ENCODE measurements around the gene ABTB1.

DNA sequence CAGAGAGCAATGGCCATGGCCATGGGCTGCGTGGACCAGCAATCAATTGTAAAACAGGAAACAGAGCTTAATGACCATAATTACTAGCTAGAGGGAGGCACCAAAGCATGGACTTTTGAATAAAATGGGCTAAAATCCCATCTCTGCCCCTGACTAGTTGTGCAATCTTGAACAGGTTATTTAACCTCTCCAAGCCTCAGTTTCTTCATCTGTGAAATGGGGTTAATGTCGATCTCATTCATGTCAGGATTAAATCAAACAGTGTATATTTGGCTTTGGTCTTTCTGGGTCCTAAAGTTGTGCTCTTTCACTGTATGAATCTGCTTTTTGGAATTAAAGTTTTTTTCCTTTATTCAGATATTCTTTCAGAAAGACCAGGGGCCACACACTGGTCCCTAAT, 36.1 kb downstream of the ABTB1 start:
- TF ChIP-seq, protein P1, sequence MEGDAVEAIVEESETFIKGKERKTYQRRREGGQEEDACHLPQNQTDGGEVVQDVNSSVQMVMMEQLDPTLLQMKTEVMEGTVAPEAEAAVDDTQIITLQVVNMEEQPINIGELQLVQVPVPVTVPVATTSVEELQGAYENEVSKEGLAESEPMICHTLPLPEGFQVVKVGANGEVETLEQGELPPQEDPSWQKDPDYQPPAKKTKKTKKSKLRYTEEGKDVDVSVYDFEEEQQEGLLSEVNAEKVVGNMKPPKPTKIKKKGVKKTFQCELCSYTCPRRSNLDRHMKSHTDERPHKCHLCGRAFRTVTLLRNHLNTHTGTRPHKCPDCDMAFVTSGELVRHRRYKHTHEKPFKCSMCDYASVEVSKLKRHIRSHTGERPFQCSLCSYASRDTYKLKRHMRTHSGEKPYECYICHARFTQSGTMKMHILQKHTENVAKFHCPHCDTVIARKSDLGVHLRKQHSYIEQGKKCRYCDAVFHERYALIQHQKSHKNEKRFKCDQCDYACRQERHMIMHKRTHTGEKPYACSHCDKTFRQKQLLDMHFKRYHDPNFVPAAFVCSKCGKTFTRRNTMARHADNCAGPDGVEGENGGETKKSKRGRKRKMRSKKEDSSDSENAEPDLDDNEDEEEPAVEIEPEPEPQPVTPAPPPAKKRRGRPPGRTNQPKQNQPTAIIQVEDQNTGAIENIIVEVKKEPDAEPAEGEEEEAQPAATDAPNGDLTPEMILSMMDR (IDR thresholded peaks at IDR 0.05; ENCODE audit: low read length) = no peak
- no peak for TF ChIP-seq EZH2 (IDR thresholded peaks at IDR 0.05; ENCODE audit: borderline replicate concordance, low read length)
